Dedifferentiated amniotic fluid mesenchymal stem cell (primary cell): Measurements from ENCODE around the gene PER2.
"Not testable (repeated sequence)": the region's sequence is repeated elsewhere in the genome, so short reads cannot be mapped to it uniquely, and the experiment has no call there.

ENCODE experiments used
- DNase-seq: peaks from one replicate; pipeline ENCODE4 v3.0.0-alpha.2; 2016; ENCODE audit errors: extremely low spot score

PER2 gene

DNA sequence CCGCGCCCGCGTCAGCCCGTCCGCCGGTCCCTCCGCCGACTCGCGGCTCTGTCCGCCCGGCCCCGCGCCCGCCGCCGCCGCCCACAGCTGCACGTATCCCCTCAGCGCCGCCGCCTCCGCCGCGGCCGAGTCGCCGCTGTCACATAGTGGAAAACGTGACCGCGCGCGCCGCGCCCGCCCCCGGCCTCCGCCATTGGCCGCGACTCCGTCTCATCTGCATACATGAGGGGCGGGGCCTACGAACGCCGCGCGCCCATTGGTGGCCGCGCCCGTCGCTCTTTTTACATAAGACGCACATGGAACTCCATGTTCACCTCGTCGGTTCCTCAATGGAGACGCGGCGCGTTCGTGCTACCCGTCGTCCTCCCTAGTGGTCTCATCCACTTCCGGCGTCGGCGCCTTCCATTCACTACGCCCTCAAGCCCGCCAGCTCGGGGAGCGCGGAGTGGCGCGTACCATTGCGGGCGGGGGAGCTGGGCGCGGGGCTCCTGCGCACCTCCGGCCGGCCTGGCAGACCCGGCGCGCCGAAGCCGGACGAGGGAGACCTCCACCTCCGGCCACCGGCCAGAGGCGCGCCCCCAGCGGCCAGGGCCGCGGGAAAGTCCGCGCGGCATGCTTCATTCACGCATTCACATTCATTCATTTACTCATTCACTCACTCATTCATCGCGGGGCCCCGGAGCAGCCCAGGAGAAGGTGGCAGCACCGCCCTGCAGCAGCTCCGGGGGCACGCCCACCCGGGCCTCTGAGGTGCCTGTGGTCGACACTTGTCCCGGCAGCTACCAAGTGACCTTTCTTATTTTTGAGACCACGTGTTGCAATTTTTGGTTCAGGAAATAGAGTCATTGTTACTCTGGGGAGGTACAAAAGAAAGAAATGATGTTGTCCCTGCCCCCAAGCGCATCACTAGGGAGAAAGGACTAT lies 502 bp upstream of the PER2 start:
- peak; percentile 95 for DNase-seq

DNA sequence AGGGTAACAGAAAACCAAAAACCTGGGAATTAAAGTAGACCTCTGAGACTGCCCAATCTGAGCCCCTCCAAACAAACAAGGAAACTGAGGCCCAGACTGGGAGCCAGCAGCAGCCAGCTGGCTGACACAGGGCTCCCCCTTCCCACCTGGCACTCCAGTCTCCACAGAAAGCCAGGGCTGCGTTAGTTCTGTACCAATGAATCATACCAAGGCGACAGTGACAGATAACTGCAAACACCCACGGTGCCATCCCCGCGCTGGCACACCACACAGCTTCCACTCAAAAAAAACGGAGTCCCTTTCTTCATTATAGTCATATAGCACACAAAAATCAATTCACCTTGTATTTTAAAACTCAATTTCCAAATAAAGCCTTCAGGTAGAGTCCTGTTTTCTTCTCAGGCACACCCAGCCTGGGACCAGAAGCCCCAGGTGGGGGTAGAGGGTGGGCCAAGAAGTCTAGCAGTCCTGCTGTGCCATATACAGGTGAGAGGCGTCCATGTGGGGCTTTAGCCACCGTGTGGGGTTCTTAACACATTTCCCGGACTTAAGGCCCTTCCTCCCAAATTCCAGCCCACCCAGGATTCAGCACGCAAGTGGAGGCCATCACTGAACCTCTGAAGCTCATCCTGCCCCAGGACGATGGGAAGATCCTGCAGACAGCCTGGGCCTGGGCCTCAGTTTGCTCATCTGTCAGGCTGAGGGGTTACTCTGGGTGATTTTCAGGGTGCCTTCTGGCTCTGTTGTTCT lies 1.2 kb downstream of the PER2 start:
- no peak for DNase-seq

DNA sequence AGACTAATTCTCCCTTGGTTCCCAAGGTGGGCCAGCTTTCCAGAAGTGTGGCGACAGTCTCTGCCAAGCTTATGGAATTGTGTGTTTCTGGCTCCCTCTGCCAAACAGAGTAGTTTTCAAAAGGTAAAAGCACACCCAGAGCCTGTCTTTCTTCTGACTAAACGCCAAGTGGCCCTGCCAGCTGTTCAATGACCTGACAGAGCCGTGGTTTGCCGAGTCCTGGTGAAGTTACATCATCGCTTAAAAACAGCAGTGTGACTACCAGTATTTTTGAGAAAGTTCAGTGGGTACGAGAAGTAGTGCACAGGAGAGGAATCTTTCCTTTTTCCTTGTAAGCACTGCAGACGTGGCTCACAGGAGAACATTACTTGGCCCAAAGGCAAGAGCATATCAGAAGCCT lies 1.9 kb downstream of the PER2 start:
- DNase-seq, result peak; percentile 33

DNA sequence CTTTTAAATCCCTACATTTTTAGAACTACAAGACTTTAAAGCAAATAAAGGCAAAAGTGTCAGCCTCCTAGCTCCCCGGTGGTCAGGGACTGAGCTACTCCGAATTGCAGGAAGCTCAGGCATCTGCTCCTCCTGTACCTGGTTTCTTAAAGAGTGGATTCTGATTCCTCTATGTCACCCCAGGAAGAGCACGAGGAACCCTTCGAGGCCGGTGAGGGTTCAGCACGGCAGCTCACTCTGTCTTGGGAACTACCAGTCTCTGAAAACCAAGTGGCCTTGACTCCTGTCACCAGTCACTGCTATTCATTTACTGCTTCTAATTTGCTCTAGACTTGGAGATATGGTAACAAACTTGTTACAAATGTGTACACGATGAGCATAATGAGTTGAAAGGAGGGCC lies 2.3 kb downstream of the PER2 start:
- DNase-seq, result no peak

DNA sequence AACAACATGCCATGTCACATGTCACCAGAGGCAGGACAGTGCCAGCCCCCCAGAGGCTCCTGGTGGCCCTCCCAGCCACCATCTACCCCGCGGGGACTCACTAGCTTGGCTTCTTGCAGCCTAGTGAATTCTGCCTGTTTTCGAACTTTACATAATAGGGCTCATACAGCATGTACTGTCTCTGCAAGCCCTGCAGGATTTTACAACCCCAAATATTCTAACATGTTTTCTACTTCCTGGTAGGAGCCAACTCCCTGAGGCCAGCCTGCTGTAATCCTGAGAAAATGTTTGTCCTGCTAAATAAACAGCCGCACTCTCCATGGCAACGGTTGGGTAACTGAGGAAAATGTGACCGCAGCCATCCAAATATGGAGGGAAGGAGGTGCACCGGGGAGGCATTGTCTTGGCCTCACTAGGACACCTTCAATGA lies 2.7 kb downstream of the PER2 start:
- DNase-seq, result peak; percentile 99

DNA sequence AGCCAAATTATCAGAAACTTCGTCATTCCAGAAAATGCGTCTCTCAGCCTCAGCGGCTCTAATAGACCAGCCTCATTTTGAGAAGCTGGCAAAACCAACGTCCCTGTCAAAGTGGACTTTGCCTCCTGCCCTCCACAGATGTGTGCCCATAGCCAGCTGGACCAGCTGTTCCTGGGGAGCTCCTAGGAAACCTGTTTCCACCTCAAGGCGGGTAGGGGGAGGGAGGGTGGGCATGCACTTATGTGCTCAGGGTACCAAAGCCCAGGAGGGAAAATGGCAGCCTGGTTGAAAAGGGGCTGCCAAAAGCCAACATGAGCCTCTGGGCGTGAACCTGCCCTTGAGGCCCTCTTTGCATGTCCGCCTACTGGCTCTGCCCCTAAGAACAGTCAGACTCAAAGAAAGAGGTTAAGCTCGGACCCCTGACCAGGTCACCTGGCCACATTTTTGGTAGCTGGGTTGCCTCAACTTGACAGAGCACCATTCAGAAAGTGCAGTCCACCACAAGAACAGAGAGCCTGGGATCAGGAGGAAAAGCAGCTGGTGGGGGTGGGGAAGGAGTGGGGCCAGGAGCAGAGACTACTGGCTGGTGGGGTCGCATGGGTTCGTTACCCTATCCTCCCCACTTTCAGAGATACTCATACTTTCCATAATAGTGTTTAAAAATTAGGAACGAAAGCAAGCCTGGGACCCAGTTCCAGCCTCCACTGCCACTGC lies 3.5 kb downstream of the PER2 start:
- no peak for DNase-seq

DNA sequence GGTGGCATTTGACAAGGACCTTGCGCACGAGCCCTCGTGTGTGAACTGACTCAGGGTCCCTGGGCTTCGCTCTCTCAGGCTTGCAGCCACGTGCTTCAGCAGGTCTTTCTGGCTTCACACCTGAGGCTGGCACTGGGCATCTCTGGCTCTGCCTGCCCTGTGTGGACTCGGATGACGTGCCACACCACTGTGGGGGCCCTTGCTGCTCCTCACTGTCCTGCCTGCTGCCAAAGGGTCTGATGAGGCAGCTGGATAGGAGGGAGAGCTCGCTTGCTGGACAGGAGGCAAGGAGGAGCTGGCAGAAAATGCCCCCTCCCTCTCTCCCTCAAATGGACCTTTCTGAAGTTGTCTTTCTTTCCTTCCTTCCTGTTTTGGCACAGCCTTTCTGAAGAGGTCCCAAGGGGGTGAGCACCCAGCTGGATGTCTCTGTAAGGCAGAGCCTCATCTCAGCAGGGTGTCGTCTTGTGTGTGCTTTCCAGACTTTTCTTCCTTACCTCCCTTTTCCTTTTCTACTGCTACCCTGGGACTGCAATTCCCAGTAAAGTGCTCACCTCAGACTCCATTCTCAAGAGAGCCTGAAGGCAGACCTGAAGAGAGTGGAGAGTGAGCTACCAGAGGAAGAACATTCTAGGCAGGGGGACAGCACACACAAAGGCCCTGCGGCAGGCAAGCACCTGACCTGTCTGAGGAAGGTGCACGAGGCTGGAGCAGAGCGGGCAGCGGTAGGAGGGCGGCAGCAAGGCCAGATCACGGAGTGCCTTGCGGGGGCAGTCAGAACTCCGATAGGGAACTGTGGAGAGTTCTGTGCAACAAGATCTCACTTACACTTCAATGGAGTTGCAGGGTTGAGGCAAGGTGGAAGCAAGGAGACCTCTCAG lies 5.3 kb downstream of the PER2 start:
- DNase-seq, result no peak

DNA sequence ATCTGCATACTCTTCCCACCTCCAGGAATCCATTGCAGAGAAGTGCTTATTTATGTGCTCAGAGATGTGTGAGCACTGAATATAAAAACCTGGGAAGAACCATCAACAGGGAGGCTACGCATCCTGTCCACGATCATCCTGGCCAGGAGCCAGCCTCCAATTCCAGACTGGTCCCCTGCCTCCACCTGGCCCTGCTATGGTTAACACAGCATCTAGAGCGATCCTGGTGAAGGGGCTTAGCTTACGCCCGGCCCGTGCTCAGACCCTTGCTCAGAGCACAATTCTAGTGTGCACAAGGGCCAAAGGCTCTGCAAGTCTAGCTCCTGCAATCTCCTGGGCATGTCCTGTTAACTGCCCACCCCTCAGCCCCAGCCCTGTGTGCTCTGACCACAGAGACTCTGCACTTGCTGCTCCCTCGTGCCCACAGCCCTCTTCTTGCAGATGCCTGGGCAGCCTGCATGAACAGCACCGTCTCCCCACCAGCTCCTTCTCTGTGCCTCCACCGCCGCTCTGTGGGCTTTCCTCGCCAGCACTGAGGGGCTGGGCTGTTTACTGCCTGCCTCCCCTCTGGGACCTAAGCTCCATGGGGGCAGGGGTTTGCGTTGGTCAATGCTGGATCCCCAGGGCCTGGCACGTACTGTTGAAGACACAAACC lies 6.5 kb downstream of the PER2 start:
- DNase-seq, result no peak

DNA sequence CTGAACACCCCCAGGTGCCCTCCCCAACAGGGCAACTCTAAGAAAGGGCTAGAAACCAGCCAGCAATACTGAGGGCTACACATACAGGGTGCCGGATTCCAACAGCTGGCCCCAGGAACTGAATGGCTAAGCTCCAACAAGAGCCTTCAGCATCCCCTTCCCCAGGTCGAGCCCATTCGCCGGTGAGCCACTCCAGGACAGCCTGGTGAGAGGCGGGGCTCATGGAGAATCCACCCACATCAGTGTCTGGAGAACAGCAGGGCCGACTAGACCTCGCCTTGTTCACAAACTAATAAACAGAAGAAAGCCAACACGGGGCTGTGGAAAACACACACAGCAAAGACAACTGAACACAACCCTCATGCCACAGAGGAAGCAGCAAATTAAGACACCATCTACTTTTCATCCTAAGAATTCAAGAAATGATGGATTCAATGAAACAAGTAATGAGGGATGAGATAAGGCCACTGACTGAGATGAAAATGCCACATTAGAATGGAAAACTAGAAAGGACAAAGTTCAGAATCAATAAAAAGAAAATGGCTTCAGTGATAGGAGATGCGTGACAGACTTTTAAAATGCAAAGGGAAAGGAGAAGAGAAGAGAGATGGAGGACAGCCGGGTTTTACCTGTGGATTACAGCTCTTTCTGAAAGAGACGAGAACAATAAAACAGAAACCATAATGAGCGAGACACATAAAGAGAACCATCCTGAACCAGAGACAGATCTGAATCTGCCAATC lies 8.2 kb downstream of the PER2 start:
- no peak for DNase-seq

DNA sequence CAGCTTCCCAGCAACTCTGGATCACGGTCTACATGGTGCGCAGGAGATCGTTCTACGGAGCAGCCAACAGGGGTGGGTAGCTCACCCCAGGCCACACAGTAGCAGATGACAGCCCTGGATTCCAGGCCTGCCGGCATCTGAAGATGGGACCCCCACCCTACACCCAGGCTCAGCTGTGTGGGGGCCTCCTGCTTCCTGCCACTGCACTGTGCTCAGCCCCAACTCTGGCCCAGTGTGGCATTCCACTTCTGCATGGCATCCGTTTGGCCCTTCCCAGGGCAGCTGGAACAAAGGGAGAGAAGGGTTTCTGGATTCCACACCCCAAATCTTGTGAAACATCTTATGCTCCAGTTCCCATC lies 9.1 kb downstream of the PER2 start:
- no peak for DNase-seq

DNA sequence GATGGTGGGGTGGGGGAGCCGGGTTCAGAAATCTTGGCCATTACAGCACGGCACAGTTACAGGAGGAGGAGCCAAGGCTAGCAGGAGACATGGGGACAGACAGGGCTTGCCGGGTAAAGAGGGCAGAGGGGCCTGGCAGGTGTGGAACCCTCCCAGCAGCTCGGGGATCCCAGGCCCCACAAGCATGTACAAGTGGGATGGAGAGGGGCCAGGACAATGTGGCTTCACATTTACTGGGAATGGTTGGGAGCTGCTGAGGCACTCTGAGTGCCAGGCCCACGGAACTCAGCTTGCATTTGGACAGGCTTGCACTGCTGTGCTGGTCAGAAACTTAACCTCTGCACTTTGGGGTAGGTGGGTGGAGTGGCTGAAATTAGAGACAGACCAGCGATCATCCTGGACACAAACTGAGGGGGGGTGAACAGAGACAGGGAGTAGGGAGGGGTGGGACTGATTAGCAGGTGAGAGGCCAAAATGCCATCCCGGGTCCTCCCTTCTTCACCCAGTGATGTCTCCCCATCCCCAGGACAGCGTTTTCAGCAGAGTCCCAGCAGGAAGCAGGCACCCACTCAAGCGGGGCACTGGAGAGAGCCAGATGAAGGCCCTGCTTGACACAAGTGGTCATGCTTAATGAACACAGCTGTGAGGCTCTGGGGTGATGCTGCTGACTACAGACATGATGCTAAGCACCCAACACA lies 9.6 kb downstream of the PER2 start:
- no peak for DNase-seq

DNA sequence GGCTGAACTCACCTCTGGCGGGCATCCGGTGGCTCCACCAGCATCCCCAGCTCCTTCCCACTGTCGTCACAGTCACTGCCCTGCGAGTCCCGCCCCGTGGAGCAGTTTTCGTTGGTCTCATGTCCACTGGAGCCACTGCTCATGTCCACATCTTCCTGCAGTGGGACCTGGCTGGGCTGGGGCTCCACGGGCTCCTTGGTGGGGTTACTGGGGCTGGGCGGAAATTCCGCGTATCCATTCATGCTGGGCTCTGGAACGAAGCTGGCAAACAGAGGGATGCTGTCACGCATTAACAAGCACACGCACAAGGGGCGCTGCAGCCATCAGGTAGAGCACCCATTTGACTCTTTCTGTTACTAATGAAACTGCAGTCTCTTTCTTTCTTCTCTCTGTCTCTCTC lies 10.7 kb downstream of the PER2 start:
- DNase-seq, result no peak

DNA sequence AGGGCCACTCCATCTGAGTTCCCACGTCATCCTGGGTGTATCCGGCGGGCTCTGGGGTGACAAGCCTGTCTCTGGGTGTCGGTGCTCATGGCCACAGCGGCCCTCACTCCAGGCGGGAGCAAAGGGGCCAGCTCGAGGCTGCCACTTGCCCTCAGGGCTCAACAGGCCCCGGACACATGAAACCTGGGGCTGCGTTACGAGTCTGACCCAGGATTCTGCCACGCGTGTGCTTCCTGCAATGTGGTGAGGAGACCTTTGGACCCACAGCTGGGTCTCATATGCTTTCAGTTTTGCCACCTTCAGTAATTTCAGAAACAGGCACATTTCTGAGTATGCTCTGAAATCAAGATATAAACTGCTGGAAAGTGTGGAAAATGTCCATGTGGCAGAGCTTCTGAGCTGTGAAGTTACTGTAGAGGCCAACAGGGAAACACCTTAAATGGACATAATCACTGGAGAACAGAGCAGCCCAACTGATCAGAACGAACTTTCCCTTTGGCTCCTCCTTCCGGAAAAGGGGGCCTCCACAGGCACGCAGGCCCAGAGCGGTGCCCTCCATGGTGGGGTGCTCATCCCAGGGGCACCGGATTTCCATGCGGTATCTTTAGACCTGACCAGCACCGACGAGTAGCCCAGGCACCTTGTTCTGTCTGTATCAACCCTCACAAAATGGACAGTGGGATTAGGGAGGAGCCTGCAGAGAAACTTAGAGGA lies 14.1 kb downstream of the PER2 start:
- DNase-seq, result no peak

DNA sequence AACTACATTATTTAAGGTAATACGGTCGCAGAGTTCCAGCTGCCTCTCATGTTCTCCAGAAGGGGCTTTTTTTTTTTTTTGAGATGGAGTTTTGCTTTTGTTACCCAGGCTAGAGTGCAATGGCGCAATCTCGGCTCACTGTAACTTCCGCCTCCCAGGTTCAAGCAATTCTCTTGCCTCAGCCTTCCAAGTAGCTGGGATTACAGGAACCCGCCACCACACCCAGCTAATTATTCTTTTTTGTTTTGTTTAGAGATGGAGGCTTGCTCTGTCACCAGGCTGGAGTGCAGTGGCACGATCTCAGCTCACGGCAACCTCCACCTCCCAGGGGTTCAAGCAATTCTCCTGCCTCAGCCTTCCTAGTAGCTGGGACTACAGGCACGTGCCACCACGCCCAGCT lies 15.0 kb downstream of the PER2 start:
- DNase-seq, result not testable (repeated sequence)

DNA sequence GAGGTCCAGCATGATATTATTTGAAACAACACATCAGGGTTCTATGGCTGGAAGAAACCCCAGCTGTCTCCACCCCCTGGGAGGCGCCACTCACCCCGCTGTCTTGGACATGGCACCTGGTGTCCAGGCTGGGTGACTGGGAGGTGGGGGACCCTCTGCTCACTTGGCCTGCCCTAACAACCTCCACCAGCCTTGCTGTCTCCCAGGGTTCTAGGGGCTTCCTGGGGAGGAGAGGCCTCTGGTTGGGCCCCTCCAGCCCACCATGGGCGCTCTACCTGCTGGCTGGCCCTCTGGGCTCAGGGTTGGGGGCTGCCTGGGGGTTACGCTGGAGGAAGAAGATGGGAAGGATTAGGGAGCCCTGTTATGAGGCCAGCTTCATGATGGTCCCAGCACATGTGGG lies 16.3 kb downstream of the PER2 start:
- no peak for DNase-seq

DNA sequence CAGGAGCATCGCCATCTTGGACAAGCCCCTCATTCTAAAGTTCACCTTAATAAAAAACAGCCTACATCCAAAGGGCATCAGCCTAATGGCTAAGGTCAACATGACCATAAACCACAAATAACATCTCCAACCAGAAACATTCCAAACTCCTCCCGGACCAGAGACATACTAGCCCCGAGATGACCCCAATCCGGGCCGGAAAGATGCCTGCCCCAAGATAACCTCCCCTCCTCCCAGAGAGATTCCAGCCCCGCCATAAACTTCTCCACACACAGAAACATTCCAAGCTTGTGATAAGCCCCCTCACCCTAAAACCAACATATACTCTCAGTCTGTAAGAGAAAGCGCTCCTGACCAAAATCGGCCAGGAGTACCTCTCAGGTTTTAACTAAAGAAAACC lies 16.7 kb downstream of the PER2 start:
- not testable (repeated sequence) for DNase-seq

DNA sequence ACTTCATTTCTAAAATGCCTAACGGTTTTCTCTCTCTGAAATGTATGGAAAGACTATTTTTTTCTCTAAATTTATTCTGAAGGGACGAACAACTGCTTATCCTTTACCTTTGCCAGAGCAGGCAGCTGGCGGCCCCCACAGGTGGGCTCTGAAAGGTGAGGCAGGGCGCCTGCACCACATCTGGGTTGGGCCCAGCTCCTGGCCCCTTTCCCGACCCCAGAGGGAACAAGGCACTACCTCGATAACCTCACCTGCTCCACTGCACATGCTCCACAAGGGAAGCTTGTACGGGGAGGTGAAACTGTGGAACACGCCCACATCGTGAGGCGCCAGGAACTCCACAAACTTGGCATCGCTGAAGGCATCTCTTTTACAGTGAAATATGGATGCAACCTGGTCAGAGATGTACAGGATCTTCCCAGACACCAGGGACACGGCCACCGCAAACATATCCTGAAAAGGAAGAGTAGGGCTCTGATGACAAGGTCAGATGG lies 17.3 kb downstream of the PER2 start:
- no peak for DNase-seq

DNA sequence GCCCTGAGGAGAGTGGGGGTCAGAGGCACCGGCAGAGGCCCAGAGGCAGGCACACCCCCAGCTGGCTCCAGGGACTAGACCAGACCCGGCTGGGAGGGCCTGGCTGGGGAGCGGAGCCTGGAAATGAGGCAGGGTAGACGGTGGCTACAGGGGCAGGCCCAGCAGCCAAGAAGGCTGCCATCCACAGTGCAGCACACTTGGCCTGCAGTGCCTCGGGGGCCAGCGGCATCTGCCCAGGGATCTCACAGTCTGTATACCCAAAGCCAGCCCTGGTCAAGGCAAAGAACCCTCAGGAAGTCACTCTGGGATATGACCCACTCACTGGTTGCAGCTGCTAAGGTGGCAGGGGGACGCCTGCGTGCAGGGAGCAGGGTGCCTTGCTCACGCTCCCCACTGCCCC lies 17.8 kb downstream of the PER2 start:
- no peak for DNase-seq

DNA sequence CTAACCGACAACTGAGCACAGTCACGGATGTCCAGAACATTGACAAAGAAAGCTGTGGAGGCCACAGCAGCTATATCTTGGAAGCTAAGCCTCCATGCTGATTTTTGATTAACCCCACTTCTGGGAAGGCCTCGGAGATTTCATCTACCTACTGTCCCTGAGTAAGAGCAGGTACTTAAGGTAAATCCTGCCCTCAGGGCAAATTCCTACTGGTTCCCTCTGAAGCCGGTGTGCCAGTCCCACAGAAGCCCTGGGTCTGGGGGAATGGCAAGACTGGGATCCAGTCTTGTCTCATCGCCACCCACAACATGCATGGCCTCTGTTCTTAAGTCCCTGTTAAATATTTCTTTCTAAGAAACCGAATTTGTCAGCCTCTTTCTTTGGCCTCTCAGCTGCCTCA lies 18.7 kb downstream of the PER2 start:
- no peak for DNase-seq
